HG03521 (cell line): ENCODE data around the gene HHATL.

Source experiments
- ATAC-seq: cut with Tn5 transposase; IDR thresholded peaks from one replicate; pipeline ENCODE4 v1.9.1; 2021; ENCODE audit warnings: mild to moderate bottlenecking, moderate library complexity; ENCODE audit not compliant: unreplicated experiment

The HHATL gene

GRCh38 chr3:42654331-42655201 is 48.0 kb downstream of the HHATL start:
- ATAC-seq = no peak

- ATAC-seq = no peak
Observed at GRCh38 chr3:42653560-42654330, 48.9 kb downstream of the HHATL start, which contains the start of gene ZBTB47. Gene ZBTB47, plus strand, starts transcription at chr3:42653697. Its CDS starts 4,659 bp downstream, at chr3:42658356.

GRCh38 chr3:42653303-42653559 is 49.4 kb downstream of the HHATL start:
- ATAC-seq = no peak

- peak; percentile 54 for ATAC-seq
Observed at GRCh38 chr3:42652611-42653302, 49.8 kb downstream of the HHATL start.

GRCh38 chr3:42652251-42652610 is 50.4 kb downstream of the HHATL start:
- no peak for ATAC-seq

GRCh38 chr3:42651248-42652091 is 51.1 kb downstream of the HHATL start:
- no peak for ATAC-seq

- no peak for ATAC-seq
Observed at GRCh38 chr3:42649783-42650182, 52.8 kb downstream of the HHATL start.

- ATAC-seq = no peak
Observed at GRCh38 chr3:42649006-42649405, 53.6 kb downstream of the HHATL start.

GRCh38 chr3:42647821-42648459 is 54.7 kb downstream of the HHATL start:
- ATAC-seq = no peak
